Chondrocyte (in vitro differentiated cells): ENCODE results near the gene GABRB3. TPM values are rescaled to one million over a fixed set of nuclear protein-coding genes. Genes with fewer than 3 reads are reported as not detected.
"Not testable (repeated sequence)": the region's sequence is repeated elsewhere in the genome, so short reads cannot be mapped to it uniquely, and the experiment has no call there.

Experiments used
- DNase-seq: peaks from one replicate; pipeline ENCODE4 v3.0.0; 2021; ENCODE audit warnings: mixed read lengths, low spot score
- H3K27ac Mint-ChIP-seq: one replicate; pipeline ENCODE4 v1.8.0; 2021; ENCODE audit warnings: mild to moderate bottlenecking, moderate library complexity, mixed read lengths; ENCODE audit not compliant: unreplicated experiment
- H3K27me3 Mint-ChIP-seq: 2 replicates; pipeline ENCODE4 v1.8.0; 2021; ENCODE audit warnings: low read depth, mixed read lengths
- H3K36me3 Mint-ChIP-seq: 2 replicates; pipeline ENCODE4 v1.8.0; 2021; ENCODE audit warnings: low read depth, mixed read lengths
- H3K4me1 Mint-ChIP-seq: 2 replicates; pipeline ENCODE4 v1.8.0; 2021; ENCODE audit warnings: low read depth, mild to moderate bottlenecking, mixed read lengths
- H3K4me3 Mint-ChIP-seq: one replicate; pipeline ENCODE4 v1.8.0; 2021; ENCODE audit warnings: mild to moderate bottlenecking, moderate library complexity, mixed read lengths; ENCODE audit not compliant: unreplicated experiment
- H3K9me3 Mint-ChIP-seq: 2 replicates; pipeline ENCODE4 v1.8.0; 2021; ENCODE audit warnings: low read depth, mixed read lengths
- total RNA-seq: library from RNA; stranded (reverse); gene quantifications from 3 replicates; pipeline ENCODE4 v1.2.1, GENCODE V29; 2021
- TF ChIP-seq, protein P1 (sequence below): fragments of 200-600 bp; sonication (generic); IDR thresholded peaks from 2 replicates; pipeline ENCODE4 v1.5.0; 2021; ENCODE audit warnings: antibody characterized with exemption, mild to moderate bottlenecking, moderate library complexity

GABRB3 gene
- total RNA-seq, 1 donor from 2014 or later, result 1.6 TPM

DNA sequence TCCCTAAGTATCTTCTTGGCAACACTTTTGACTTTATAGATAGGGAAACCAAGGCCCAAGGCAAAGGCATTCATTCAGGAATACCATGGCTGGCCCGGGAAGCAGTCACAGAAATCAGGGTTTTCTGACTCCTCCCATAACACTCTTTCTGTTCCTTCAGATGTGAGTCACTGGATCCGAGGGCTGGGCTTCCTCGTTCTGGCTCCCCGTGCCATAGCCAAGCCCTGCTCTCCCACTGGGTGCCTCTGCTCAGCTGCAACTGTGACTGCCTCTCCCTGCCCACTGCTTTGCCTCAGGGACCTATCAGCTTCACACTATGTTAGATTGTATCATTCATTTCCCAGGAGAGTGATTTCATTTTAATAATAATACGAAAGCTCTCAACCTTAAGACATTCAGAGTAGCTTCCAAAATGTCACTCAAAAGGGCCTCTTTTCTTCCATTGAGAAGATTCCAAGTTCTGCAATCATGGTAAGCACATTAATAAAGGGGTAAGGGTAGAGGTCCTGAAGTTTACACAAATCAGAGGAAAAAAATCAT lies 50.2 kb downstream of the GABRB3 start:
- Mint-ChIP-seq H3K9me3 (peaks cover 23% of the 10 kb centered on the region), H3K27me3 (no peaks in the 10 kb centered on the region), H3K27ac (no peak overlapping the region), H3K4me3 (no peak overlapping the region), H3K4me1 (no peaks in the 10 kb centered on the region), H3K36me3 (no peaks in the 10 kb centered on the region)
- TF ChIP-seq, protein P1, sequence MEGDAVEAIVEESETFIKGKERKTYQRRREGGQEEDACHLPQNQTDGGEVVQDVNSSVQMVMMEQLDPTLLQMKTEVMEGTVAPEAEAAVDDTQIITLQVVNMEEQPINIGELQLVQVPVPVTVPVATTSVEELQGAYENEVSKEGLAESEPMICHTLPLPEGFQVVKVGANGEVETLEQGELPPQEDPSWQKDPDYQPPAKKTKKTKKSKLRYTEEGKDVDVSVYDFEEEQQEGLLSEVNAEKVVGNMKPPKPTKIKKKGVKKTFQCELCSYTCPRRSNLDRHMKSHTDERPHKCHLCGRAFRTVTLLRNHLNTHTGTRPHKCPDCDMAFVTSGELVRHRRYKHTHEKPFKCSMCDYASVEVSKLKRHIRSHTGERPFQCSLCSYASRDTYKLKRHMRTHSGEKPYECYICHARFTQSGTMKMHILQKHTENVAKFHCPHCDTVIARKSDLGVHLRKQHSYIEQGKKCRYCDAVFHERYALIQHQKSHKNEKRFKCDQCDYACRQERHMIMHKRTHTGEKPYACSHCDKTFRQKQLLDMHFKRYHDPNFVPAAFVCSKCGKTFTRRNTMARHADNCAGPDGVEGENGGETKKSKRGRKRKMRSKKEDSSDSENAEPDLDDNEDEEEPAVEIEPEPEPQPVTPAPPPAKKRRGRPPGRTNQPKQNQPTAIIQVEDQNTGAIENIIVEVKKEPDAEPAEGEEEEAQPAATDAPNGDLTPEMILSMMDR, result no peak
- no peak for DNase-seq

DNA sequence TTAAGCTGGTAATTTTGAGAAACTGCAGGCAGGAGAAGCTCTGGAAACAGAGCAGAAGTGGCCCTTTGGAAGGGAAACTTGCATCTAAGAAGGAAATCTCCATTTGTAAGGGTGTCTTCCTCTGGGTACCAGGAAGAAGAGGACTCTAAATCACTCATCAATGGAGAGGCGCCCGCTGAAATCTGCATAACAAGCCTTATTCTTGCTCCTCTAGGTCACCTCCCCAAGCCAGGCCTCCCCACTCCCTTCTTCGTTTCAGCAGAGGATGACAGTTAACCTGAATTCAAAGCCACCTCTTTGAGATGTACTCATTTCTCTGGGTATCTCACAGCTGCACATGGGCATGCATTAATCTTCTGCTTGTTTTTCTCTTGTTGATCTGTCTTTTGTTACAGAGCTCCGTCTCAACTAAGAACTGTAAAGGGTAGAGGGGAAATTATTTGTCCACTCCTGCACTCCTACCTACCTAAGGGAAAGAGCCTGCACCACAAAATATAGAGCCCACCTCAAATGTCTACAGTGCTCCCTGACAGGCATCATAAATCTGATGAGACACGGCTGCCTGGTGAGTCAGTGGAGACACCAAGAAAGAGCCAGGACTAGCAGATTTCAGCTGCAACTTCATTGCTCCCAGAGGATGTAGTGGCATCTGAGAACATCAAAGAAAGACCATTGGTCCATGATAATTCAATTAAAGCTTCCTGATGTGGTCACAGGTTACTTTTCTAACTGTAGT lies 51.5 kb downstream of the GABRB3 start:
- TF ChIP-seq, protein P1, result no peak
- H3K9me3 Mint-ChIP-seq, result peaks cover 31% of the 10 kb centered on the region
- H3K27ac Mint-ChIP-seq, result no peak overlapping the region
- H3K4me3 Mint-ChIP-seq, result no peak overlapping the region
- no peaks in the 10 kb centered on the region for H3K36me3 Mint-ChIP-seq
- no peak for DNase-seq
- H3K27me3 Mint-ChIP-seq, result no peaks in the 10 kb centered on the region
- H3K4me1 Mint-ChIP-seq, result no peaks in the 10 kb centered on the region

DNA sequence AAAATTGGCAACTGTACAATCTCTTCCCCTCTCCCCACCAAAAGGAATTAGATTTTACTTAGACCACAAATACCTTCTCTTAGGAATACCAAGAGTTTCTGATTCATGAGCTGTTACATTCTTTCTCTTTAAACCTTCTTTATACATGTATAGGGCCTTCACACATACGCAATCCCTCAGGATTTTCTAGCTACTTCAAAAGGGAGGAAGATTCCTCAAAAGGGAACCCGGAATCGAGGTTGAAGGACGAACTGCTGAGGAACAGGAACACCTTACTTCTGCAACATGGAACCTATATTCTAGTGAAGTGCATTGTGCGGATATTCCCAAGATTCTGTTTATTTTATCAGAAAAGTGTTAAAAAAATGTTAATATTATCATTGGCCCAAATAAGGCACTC lies 52.3 kb downstream of the GABRB3 start:
- TF ChIP-seq, protein P1, result no peak
- H3K9me3 Mint-ChIP-seq, result peaks cover 32% of the 10 kb centered on the region
- no peaks in the 10 kb centered on the region for H3K27me3 Mint-ChIP-seq
- H3K36me3 Mint-ChIP-seq, result no peaks in the 10 kb centered on the region
- no peak overlapping the region for H3K4me3 Mint-ChIP-seq
- H3K4me1 Mint-ChIP-seq, result no peaks in the 10 kb centered on the region
- H3K27ac Mint-ChIP-seq, result no peak overlapping the region
- no peak for DNase-seq

DNA sequence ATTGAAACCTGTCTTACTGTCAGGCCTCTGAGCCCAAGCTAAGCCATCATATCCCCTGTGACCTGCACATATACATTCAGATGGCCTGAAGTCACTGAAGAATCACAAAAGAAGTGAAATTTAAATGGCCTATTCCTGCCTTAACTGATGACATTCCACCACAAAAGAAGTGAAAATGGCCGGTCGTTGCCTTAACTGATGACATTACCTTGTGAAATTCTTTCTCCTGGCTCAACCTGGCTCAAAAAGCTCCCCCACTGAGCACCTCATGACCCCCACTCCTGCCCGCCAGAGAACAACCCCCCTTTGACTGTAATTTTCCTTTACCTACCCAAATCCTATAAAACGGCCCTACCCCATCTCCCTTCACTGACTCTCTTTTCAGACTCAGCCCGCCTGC lies 53.0 kb downstream of the GABRB3 start:
- H3K4me1 Mint-ChIP-seq, H3K27ac Mint-ChIP-seq, H3K27me3 Mint-ChIP-seq, DNase-seq, H3K36me3 Mint-ChIP-seq, H3K4me3 Mint-ChIP-seq: not testable (repeated sequence)
- H3K9me3 Mint-ChIP-seq, result peaks cover 32% of the 10 kb centered on the region

DNA sequence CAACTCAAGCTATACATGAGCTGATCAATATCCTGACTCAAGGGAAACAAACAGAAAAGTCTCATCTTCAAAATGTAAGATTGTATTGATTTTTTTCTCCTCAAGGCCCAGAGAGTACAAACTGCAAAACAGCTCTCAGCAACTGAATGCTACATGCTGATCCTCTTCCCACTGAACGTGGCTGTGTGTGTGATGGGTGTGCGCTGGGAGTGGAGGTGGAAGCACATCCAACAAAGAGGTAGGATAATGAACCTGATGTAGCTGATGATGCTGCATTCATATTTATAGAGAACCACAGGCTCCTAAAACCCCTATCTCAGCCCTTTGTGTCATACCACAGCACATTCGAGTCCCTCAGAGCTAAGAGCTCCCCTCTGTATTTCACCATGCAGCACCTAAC lies 56.8 kb downstream of the GABRB3 start:
- H3K4me1 Mint-ChIP-seq, result no peaks in the 10 kb centered on the region
- peaks cover 38% of the 10 kb centered on the region for H3K9me3 Mint-ChIP-seq
- H3K27ac Mint-ChIP-seq, result no peak overlapping the region

More for the DNA sequence above, 56.8 kb downstream of the GABRB3 start:
- Mint-ChIP-seq H3K27me3 (no peaks in the 10 kb centered on the region), H3K36me3 (no peaks in the 10 kb centered on the region), H3K4me3 (no peak overlapping the region)
- no peak for DNase-seq
- TF ChIP-seq, protein P1, result no peak
